HG02852 (cell line): ENCODE measurements around the gene APEX1.
"Not testable (repeated sequence)": the region's sequence is repeated elsewhere in the genome, so short reads cannot be mapped to it uniquely, and the experiment has no call there.

Source experiments
- ATAC-seq: cut with Tn5 transposase; IDR thresholded peaks from one replicate; pipeline ENCODE4 v1.9.1; 2021; ENCODE audit warnings: mild to moderate bottlenecking, moderate library complexity; ENCODE audit not compliant: unreplicated experiment

Gene APEX1

DNA sequence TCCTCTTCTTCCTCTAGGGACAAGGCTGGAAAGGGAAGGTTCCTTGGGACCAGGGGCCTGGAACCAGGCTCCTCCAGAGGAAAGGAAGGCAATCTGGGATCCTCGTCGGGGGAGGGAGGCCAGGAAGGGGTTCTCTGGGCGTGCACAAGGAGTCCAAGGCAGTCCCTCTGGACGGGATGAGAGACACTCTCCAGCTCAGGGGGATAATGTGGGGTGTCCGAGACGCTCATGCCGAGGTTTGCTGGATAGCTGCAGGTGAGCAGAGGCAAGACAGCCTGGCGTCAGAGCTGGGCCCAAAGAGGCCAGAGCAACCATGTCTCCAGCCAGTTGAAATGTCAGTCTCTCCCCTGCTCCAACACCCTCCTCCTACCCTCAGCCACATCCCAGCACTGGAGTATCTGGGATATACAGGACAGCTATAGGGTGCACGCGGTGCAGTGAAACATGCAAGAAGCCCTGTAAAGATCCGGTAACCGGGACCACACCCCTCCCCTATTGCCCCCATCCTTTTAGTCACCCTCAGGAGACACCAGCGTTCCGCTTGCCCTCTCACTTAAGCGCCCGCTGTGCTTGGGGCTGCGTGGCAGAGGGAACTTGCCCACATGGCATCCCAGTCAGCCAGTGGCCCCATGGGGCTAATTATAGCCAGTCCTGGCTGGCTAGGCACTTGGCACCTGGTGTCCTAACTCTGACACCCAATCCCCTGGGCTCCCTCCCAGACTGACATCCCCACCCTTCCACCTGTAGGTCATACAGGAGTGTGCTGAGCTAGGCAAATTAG, 19.3 kb upstream of the APEX1 start, which contains the start of gene KLHL33:
Gene KLHL33, minus strand, starts transcription at position 585 of the 781 bp plus-strand sequence. Its CDS starts 355 bp downstream, at position 230.
- no peak for ATAC-seq

- no peak for ATAC-seq
Measured at GRCh38 chr14:20436363-20436755, 18.7 kb upstream of the APEX1 start.

GRCh38 chr14:20438664-20439063, 16.4 kb upstream of the APEX1 start:
- ATAC-seq = no peak

GRCh38 chr14:20440465-20440864, 14.6 kb upstream of the APEX1 start:
- no peak for ATAC-seq

GRCh38 chr14:20440882-20441281, 14.1 kb upstream of the APEX1 start:
- ATAC-seq = no peak

DNA sequence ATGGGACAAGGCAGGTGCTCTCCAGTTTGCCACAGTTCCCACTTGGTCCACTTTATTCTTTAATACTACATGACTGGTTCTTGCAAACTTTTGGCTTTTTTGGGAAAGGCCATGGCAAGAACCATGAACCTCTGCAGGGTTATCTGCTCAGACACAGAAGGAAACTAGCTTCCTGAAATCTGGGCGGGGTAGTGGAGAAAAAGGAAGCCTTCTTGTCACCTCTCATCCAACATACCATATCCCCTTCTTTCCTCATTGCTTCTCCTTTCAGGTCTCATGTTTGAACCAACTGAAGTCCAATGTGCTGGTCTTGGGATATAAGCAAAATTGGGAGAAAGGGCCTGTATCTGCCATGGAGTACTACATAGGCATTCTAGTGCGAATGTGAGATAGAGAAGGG, 13.6 kb upstream of the APEX1 start:
- ATAC-seq = no peak

DNA sequence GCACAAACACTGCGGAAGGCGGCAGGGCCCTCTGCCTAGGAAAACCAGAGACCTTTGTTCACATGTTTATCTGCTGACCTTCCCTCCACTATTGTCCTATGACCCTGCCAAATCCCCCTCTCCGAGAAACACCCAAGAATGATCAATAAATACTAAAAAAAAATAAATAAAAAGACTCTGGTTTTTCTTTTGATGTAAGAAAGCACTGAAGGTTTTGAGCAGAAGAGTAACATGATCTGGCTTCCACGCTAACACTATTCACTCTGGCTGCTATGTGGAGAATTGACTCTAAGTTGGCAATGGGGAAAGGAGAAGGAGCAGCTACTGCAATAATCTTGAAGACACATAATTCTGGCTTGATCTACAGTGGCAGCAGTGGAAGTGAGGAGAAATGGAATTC, 11.4 kb upstream of the APEX1 start:
- ATAC-seq = not testable (repeated sequence)

GRCh38 chr14:20446889-20447288, 8.1 kb upstream of the APEX1 start:
- no peak for ATAC-seq

GRCh38 chr14:20452831-20453230, 2.2 kb upstream of the APEX1 start:
- ATAC-seq = not testable (repeated sequence)

GRCh38 chr14:20455355-20456300, 602 bp downstream of the APEX1 start:
- ATAC-seq = peak; percentile 54

DNA sequence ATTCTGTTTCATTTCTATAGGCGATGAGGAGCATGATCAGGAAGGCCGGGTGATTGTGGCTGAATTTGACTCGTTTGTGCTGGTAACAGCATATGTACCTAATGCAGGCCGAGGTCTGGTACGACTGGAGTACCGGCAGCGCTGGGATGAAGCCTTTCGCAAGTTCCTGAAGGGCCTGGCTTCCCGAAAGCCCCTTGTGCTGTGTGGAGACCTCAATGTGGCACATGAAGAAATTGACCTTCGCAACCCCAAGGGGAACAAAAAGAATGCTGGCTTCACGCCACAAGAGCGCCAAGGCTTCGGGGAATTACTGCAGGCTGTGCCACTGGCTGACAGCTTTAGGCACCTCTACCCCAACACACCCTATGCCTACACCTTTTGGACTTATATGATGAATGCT, 1.9 kb downstream of the APEX1 start:
- ATAC-seq = no peak

GRCh38 chr14:20458031-20458789, 3.2 kb downstream of the APEX1 start:
- ATAC-seq = no peak

- ATAC-seq = peak; percentile 7
Measured at GRCh38 chr14:20460458-20461224, 5.6 kb downstream of the APEX1 start.

DNA sequence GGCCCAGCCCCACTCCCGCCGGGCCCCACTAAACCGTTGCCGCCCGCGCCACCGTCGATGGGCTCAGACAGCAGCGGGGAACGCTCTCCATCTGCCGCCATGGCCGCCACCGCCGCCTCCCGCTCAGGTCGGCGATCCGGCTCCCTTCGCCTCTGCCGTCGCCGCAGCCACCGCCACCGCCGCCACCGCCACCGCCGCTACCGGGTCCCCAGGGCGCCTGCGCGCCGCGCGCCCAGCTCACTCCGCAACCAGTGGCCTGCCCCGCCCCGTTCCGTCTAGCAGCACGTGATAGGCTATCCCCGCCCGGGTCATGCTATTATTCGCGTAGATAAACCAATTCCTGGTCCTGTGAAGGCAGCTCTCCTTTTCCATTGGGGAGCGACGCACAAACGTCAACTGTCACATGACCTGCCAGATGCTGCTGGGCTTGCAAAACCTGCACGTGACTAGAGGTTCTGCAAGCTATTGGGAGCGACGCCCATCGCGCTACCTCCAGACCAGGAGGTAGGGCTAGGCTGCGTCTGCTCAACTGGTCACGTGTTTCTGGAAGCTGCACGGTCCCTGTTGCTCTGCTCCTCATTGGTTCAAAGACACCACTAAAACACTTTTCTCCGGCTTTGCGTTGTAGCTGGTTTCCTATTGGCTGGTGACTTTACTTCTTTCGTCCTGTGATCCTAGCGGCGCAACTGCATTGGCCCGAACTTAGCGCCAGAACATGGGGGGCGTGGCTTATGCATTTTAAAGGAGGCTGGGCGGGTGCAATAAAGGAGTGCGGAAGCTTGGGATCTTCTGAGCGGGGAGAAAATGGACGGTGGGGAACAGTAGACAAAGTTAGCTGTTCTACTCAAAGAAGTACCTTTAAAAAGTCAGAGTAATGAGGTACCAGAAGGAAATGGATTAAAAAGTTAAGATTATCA, 6.5 kb downstream of the APEX1 start, which contains the start of gene PIP4P1:
Gene PIP4P1, minus strand, starts transcription at position 210 of the 917 bp plus-strand sequence. Its CDS starts 109 bp downstream, at position 101.
- ATAC-seq = peak; percentile 93

GRCh38 chr14:20468764-20469241, 13.8 kb downstream of the APEX1 start:
- no peak for ATAC-seq

GRCh38 chr14:20469242-20469889, 14.3 kb downstream of the APEX1 start, which contains the start of gene PNP:
Gene PNP, plus strand, starts transcription at chr14:20469406. Its CDS starts 119 bp downstream, at chr14:20469525.
- ATAC-seq = peak; percentile 97

GRCh38 chr14:20469890-20470602, 15.0 kb downstream of the APEX1 start:
- peak; percentile 28 for ATAC-seq

DNA sequence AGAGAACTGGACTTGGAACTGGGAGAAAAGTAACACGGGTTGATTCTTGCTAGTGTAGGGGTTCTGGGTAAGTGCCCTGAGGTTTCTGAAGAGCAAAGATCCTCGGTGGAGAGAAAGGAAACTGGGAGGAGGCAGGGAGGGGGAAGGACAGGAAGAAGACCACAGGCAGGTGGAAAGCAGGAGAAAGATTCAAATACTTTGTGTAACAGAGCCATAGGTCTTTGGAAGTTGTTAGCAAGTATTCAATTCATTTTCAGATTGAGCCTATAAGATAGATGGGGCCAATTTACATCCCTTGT, 15.5 kb downstream of the APEX1 start:
- ATAC-seq = no peak
